CD4-positive, alpha-beta T cell treated with Interleukin-17A for 4 hours (primary cell): ENCODE measurements around the gene NLGN2.
A peak's percentile ranks its signal among the peaks of the same experiment; 100 is the strongest.

ENCODE experiments used
- DNase-seq: peaks from one replicate; pipeline ENCODE4 v3.0.0-alpha.2; 2020; ENCODE audit warnings: mixed read lengths

NLGN2 gene

GRCh38 chr17:7392696-7393612, 14.7 kb upstream of the NLGN2 start:
- no peak for DNase-seq

- peak; percentile 83 for DNase-seq
Measured at GRCh38 chr17:7393613-7394451, 13.8 kb upstream of the NLGN2 start.

- peak; percentile 88 for DNase-seq
Measured at GRCh38 chr17:7394452-7395191, 13.0 kb upstream of the NLGN2 start, which contains the start of gene PLSCR3. TSS of gene PLSCR3 (minus strand) at chr17:7394525. CDS start at chr17:7394110, 415 bp downstream.

- DNase-seq: no peak
Measured at GRCh38 chr17:7396147-7396546, 11.5 kb upstream of the NLGN2 start.

- no peak for DNase-seq
Measured at GRCh38 chr17:7398612-7399011, 9.0 kb upstream of the NLGN2 start.

GRCh38 chr17:7403043-7403726, 4.5 kb upstream of the NLGN2 start:
- peak; percentile 52 for DNase-seq

GRCh38 chr17:7403727-7403976, 4.0 kb upstream of the NLGN2 start:
- DNase-seq: no peak

- peak; percentile 98 for DNase-seq
Measured at GRCh38 chr17:7403977-7404736, 3.5 kb upstream of the NLGN2 start, which contains the start of gene TMEM256. TSS of gene TMEM256 (minus strand) at chr17:7404097. CDS start at chr17:7404084, 13 bp downstream.

GRCh38 chr17:7404737-7405349, 2.8 kb upstream of the NLGN2 start:
- DNase-seq: peak; percentile 81

- DNase-seq: no peak
Measured at GRCh38 chr17:7405350-7406234, 2.1 kb upstream of the NLGN2 start.

- no peak for DNase-seq
Measured at GRCh38 chr17:7406235-7406825, 1.3 kb upstream of the NLGN2 start.

- no peak for DNase-seq
Measured at GRCh38 chr17:7407082-7407481, 563 bp upstream of the NLGN2 start.

GRCh38 chr17:7408252-7408727, 645 bp downstream of the NLGN2 start:
- DNase-seq: peak; percentile 52

GRCh38 chr17:7408863-7409262, 1.2 kb downstream of the NLGN2 start:
- DNase-seq: no peak

- no peak for DNase-seq
Measured at GRCh38 chr17:7409716-7410115, 2.1 kb downstream of the NLGN2 start.

GRCh38 chr17:7410634-7411426, 3.2 kb downstream of the NLGN2 start:
- DNase-seq: no peak

- no peak for DNase-seq
Measured at GRCh38 chr17:7411427-7411750, 3.7 kb downstream of the NLGN2 start.

- no peak for DNase-seq
Measured at GRCh38 chr17:7413346-7413985, 5.8 kb downstream of the NLGN2 start.
